Suprapubic skin (tissue), 4 donors: Measurements from ENCODE around the gene POLR2L. TPM values are rescaled to one million over a fixed set of nuclear protein-coding genes. Genes with fewer than 3 reads are reported as not detected.

Source experiments
- DNase-seq, 2 donors: peaks; one replicate each; pipeline ENCODE4 v3.0.0-alpha.2; 2019; ENCODE audit warnings: low spot score in 2 of 2
- H3K27ac ChIP-seq: fragments of 200-600 bp; sonication (generic); one replicate; pipeline ENCODE4 v1.5.1; 2019
- H3K27me3 ChIP-seq: fragments of 200-600 bp; sonication (generic); one replicate; pipeline ENCODE4 v1.5.1; 2019
- H3K36me3 ChIP-seq: fragments of 200-600 bp; sonication (generic); one replicate; pipeline ENCODE4 v1.5.1; 2019
- H3K4me1 ChIP-seq: fragments of 200-600 bp; sonication (generic); one replicate; pipeline ENCODE4 v1.5.1; 2019
- H3K4me3 ChIP-seq: fragments of 200-600 bp; sonication (generic); one replicate; pipeline ENCODE4 v1.5.1; 2019; ENCODE audit warnings: mild to moderate bottlenecking
- H3K9me3 ChIP-seq: fragments of 200-600 bp; sonication (generic); one replicate; pipeline ENCODE4 v1.5.1; 2019
- CTCF ChIP-seq, 2 donors: fragments of 200-600 bp in 1 of 2; fragments of 450-650 bp in 1 of 2; sonication (generic) in 1 of 2; IDR thresholded peaks; one replicate each; pipeline ENCODE4 v1.5.1; 2016 to 2019; ENCODE audit warnings: antibody characterized with exemption in 2 of 2, mild to moderate bottlenecking in 1 of 2, moderate library complexity in 1 of 2
- EP300 ChIP-seq: sonication (generic); formaldehyde crosslinking; IDR thresholded peaks from one replicate; pipeline ENCODE4 v1.6.1; 2017; ENCODE audit warnings: antibody characterized with exemption
- POLR2A ChIP-seq, 2 donors: fragments of 450-650 bp; IDR thresholded peaks; one replicate each; pipeline ENCODE4 v1.6.1; 2017; ENCODE audit warnings: antibody characterized with exemption in 2 of 2, mild to moderate bottlenecking in 2 of 2, moderate library complexity in 2 of 2
- POLR2AphosphoS5 ChIP-seq, 3 donors: sonication (generic); formaldehyde crosslinking; IDR thresholded peaks; one replicate each; pipeline ENCODE4 v1.6.1; 2017; ENCODE audit warnings: antibody characterized with exemption in 3 of 3
- WGBS: methylation state at CpG from one replicate; pipeline ENCODE4 v1.1.5; 2018; 5-methylcytosine and 5-hydroxymethylcytosine counted together
- total RNA-seq, 4 donors: library from RNA; depleted of rRNA; stranded (reverse); fragments of >200 nt; gene quantifications; one replicate each; pipeline ENCODE4 v1.1.0, GENCODE V29; 2016

Gene POLR2L
- total RNA-seq, 4 donors from 2014 or later = 31.1 to 76.4 (median 56.4) TPM

GRCh38 chr11:839875-840617 is 2.3 kb downstream of the POLR2L start:
- TF ChIP-seq EP300 = no peak
- no peak for TF ChIP-seq CTCF (IDR thresholded peaks at IDR 0.05)
- H3K27me3 ChIP-seq = no peaks in the 10 kb centered on the region
- H3K4me1 ChIP-seq = peaks cover 61% of the 10 kb centered on the region
- peak overlapping the region; percentile 87 for H3K4me3 ChIP-seq
- no peak for DNase-seq
- no peak overlapping the region for H3K27ac ChIP-seq
- H3K36me3 ChIP-seq = peaks cover 44% of the 10 kb centered on the region
- 73% methylated on average over 16 of the region's 25 CpGs for WGBS
- H3K9me3 ChIP-seq = no peaks in the 10 kb centered on the region

GRCh38 chr11:839280-839623 is 3.1 kb downstream of the POLR2L start:
- H3K36me3 ChIP-seq = peaks cover 44% of the 10 kb centered on the region
- H3K4me1 ChIP-seq = peaks cover 61% of the 10 kb centered on the region
- H3K9me3 ChIP-seq = no peaks in the 10 kb centered on the region
- TF ChIP-seq POLR2AphosphoS5 (IDR thresholded peaks at IDR 0.05) = no peak
- no peak for TF ChIP-seq EP300
- no peak for TF ChIP-seq CTCF (IDR thresholded peaks at IDR 0.05)
- TF ChIP-seq POLR2A (IDR thresholded peaks at IDR 0.05) = no peak
- WGBS = 90% methylated on average over 4 of the region's 5 CpGs
- no peak overlapping the region for H3K27ac ChIP-seq
- DNase-seq = no peak
- H3K4me3 ChIP-seq = no peak overlapping the region
- no peaks in the 10 kb centered on the region for H3K27me3 ChIP-seq

GRCh38 chr11:838441-839279 is 3.7 kb downstream of the POLR2L start:
- H3K4me3 ChIP-seq = no peak overlapping the region
- H3K36me3 ChIP-seq = peaks cover 44% of the 10 kb centered on the region
- H3K4me1 ChIP-seq = peaks cover 61% of the 10 kb centered on the region
- H3K9me3 ChIP-seq = no peaks in the 10 kb centered on the region
- no peaks in the 10 kb centered on the region for H3K27me3 ChIP-seq
- WGBS = 34% methylated on average over 11 of the region's 17 CpGs
- TF ChIP-seq CTCF (IDR thresholded peaks at IDR 0.05) = peak in 1 of 2 donors; percentile 14
- no peak for TF ChIP-seq POLR2AphosphoS5 (IDR thresholded peaks at IDR 0.05)
- no peak overlapping the region for H3K27ac ChIP-seq
- no peak for DNase-seq

GRCh38 chr11:837990-838307 is 4.4 kb downstream of the POLR2L start:
- H3K27me3 ChIP-seq = no peaks in the 10 kb centered on the region
- no peak for DNase-seq
- H3K4me3 ChIP-seq = no peak overlapping the region
- TF ChIP-seq POLR2A (IDR thresholded peaks at IDR 0.05) (no peak), CTCF (IDR thresholded peaks at IDR 0.05) (no peak), POLR2AphosphoS5 (IDR thresholded peaks at IDR 0.05) (no peak), EP300 (no peak)
- peaks cover 44% of the 10 kb centered on the region for H3K36me3 ChIP-seq
- peaks cover 61% of the 10 kb centered on the region for H3K4me1 ChIP-seq
- H3K27ac ChIP-seq = no peak overlapping the region
- no peaks in the 10 kb centered on the region for H3K9me3 ChIP-seq
- WGBS = no CpG with 5 or more reads among the region's 8 CpGs

- no peaks in the 10 kb centered on the region for H3K9me3 ChIP-seq
- peaks cover 44% of the 10 kb centered on the region for H3K36me3 ChIP-seq
- DNase-seq = no peak
- peaks cover 63% of the 10 kb centered on the region for H3K4me1 ChIP-seq
- H3K27ac ChIP-seq = no peak overlapping the region
- H3K27me3 ChIP-seq = no peaks in the 10 kb centered on the region
- H3K4me3 ChIP-seq = no peak overlapping the region
- TF ChIP-seq POLR2A (IDR thresholded peaks at IDR 0.05) (no peak), CTCF (IDR thresholded peaks at IDR 0.05) (no peak), EP300 (no peak), POLR2AphosphoS5 (IDR thresholded peaks at IDR 0.05) (no peak)
- WGBS = 85% methylated on average over 10 of the region's 22 CpGs
Observed at GRCh38 chr11:837189-837989, 4.9 kb downstream of the POLR2L start.
